PC-3 (cell line): ENCODE data around the gene TSPAN1. TPM values are rescaled to one million over a fixed set of nuclear protein-coding genes. Genes with fewer than 3 reads are reported as not detected.

ENCODE experiments used
- ATAC-seq: fragments of 200-7000 bp; cut with Tn5 transposase; 2 replicates; pipeline ENCODE4 v1.9.1; 2020; ENCODE audit warnings: mild to moderate bottlenecking, moderate library complexity
- BruUV-seq: library from RNA; stranded (reverse); fragments of 400-500 nt; replicated peaks from 2 replicates; lab custom pipeline; 2021; lab: Mats Ljungman, UMichigan
- CTCF ChIA-PET: fragments of 300-600 bp; sonication (Branson Sonifier 250); formaldehyde crosslinking; loops from one replicate; lab custom pipeline; 2022; ENCODE audit warnings: antibody characterized with exemption; lab: Charles Lee
- POLR2A ChIA-PET: fragments of 300-600 bp; sonication (Branson Sonifier 250); formaldehyde crosslinking; loops from one replicate; lab custom pipeline; 2022; ENCODE audit warnings: antibody characterized with exemption; ENCODE audit not compliant: unreplicated experiment; lab: Charles Lee
- DNase-seq: peaks from one replicate; pipeline ENCODE4 v3.0.0-alpha.2; 2015
- H2AFZ ChIP-seq: fragments of 300-600 bp; sonication (generic); 2 replicates; pipeline ENCODE4 v1.6.0; 2016; ENCODE audit warnings: antibody characterized with exemption, low read length
- H3F3A ChIP-seq: fragments of 300-600 bp; sonication (generic); one replicate; pipeline ENCODE4 v1.6.0; 2017; ENCODE audit warnings: antibody characterized with exemption, low read length, control low read depth, mild to moderate bottlenecking; ENCODE audit not compliant: unreplicated experiment
- H3K27ac ChIP-seq: fragments of 300-600 bp; sonication (generic); 2 replicates; pipeline ENCODE4 v1.5.1; 2016; ENCODE audit warnings: mild to moderate bottlenecking, low read length
- H3K27me3 ChIP-seq: fragments of 300-600 bp; sonication (generic); 2 replicates; pipeline ENCODE4 v1.6.1; 2016; ENCODE audit warnings: low read length, mixed read lengths
- H3K36me3 ChIP-seq: fragments of 300-600 bp; sonication (generic); 2 replicates; pipeline ENCODE4 v1.6.1; 2016; ENCODE audit warnings: low read depth, mixed run types, low read length, mixed read lengths
- H3K4me1 ChIP-seq: fragments of 300-600 bp; sonication (generic); 2 replicates; pipeline ENCODE4 v1.5.1; 2016; ENCODE audit warnings: low read length; ENCODE audit not compliant: insufficient read depth
- H3K4me2 ChIP-seq: fragments of 300-600 bp; sonication (generic); 2 replicates; pipeline ENCODE4 v1.6.0; 2016; ENCODE audit warnings: low read length
- H3K4me3 ChIP-seq: fragments of 300-600 bp; sonication (generic); 2 replicates; pipeline ENCODE4 v1.5.1; 2016; ENCODE audit warnings: mild to moderate bottlenecking, low read length, mixed read lengths
- H3K79me2 ChIP-seq: fragments of 300-600 bp; sonication (generic); 2 replicates; pipeline ENCODE4 v1.6.1; 2017; ENCODE audit warnings: low read length, mixed read lengths
- H3K9ac ChIP-seq: fragments of 300-600 bp; sonication (generic); 2 replicates; pipeline ENCODE4 v1.6.0; 2016; ENCODE audit warnings: mild to moderate bottlenecking, low read length
- H3K9me2 ChIP-seq: fragments of 300-600 bp; sonication (generic); replicated peaks from 2 replicates; pipeline ENCODE4 v1.6.1; 2016; ENCODE audit warnings: mixed run types, low read length, mixed read lengths
- H3K9me3 ChIP-seq: fragments of 300-600 bp; sonication (generic); 2 replicates; pipeline ENCODE4 v1.6.1; 2016; ENCODE audit warnings: low read length, mixed read lengths
- H4K20me1 ChIP-seq: fragments of 300-600 bp; sonication (generic); 2 replicates; pipeline ENCODE4 v1.6.1; 2016; ENCODE audit warnings: low read length, mixed read lengths
- EZH2 ChIP-seq: fragments of 300-600 bp; sonication (generic); IDR thresholded peaks from one replicate; pipeline ENCODE4 v1.6.1; 2017; ENCODE audit warnings: antibody characterized with exemption, mild to moderate bottlenecking, low read length; ENCODE audit not compliant: unreplicated experiment
- EZH2phosphoT487 ChIP-seq: fragments of 300-600 bp; sonication (generic); IDR thresholded peaks from 2 replicates; pipeline ENCODE4 v1.6.1; 2018; ENCODE audit warnings: mild to moderate bottlenecking, antibody characterized with exemption, low read length, borderline replicate concordance
- intact Hi-C: fragments of 100-400 bp; cut with micrococcal nuclease; formaldehyde crosslinking; loops from 2 replicates; pipeline ENCODE4 v1.9.0; 2023
- total RNA-seq: library from RNA; depleted of rRNA; stranded (reverse); fragments of >200 nt; gene quantifications from 2 replicates; pipeline ENCODE4 v1.2.3, GENCODE V29; 2014
- TF ChIP-seq, protein P1 (sequence below): fragments of 300-600 bp; sonication (generic); conservative IDR thresholded peaks from 2 replicates; pipeline ENCODE4 v1.5.1; 2017; ENCODE audit warnings: antibody characterized with exemption, low read depth, mild to moderate bottlenecking, low read length

TSPAN1 gene
- total RNA-seq, 1 experiment from 2014 or later: 33.7 TPM

DNA sequence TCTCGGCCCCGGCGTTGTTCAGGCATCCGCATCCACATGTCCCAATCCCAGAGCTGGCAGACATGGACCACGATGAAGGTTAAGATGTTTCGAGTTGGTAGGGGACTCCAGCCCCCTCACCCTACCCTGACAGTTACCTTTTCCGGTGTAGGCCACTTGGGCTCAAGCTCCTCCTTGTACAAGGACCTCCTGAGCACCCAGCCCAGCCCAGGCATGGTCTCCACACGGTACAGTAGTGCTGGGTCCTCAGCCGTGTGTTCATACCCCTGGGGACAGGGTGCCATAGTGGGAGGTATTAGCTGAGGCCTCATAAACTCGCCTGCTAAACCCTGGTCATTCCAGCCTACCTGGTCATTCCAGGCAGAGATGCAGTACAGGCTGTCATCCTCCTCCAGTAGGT is 17.3 kb downstream of the TSPAN1 start:
- no peaks in the 10 kb centered on the region for H3K27me3 ChIP-seq
- ChIA-PET POLR2A (no interaction called here), CTCF (no interaction called here)
- no peaks in the 10 kb centered on the region for H3K9me2 ChIP-seq
- DNase-seq: no peak
- H4K20me1 ChIP-seq: no peaks in the 10 kb centered on the region
- ATAC-seq: no peak
- H3K79me2 ChIP-seq: peaks cover 14% of the 10 kb centered on the region
- no peak overlapping the region for H3K4me2 ChIP-seq
- no peak overlapping the region for H3K4me3 ChIP-seq
- intact Hi-C loops: no loop called here
- no peaks in the 10 kb centered on the region for H3F3A ChIP-seq
- no peak overlapping the region for H3K9ac ChIP-seq
- H3K27ac ChIP-seq: no peak overlapping the region
- TF ChIP-seq, protein P1, sequence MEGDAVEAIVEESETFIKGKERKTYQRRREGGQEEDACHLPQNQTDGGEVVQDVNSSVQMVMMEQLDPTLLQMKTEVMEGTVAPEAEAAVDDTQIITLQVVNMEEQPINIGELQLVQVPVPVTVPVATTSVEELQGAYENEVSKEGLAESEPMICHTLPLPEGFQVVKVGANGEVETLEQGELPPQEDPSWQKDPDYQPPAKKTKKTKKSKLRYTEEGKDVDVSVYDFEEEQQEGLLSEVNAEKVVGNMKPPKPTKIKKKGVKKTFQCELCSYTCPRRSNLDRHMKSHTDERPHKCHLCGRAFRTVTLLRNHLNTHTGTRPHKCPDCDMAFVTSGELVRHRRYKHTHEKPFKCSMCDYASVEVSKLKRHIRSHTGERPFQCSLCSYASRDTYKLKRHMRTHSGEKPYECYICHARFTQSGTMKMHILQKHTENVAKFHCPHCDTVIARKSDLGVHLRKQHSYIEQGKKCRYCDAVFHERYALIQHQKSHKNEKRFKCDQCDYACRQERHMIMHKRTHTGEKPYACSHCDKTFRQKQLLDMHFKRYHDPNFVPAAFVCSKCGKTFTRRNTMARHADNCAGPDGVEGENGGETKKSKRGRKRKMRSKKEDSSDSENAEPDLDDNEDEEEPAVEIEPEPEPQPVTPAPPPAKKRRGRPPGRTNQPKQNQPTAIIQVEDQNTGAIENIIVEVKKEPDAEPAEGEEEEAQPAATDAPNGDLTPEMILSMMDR: no peak
- TF ChIP-seq EZH2phosphoT487 (no peak), EZH2 (no peak)
- no peak overlapping the region for H2AFZ ChIP-seq
- BruUV-seq: no TSS peak
- H3K36me3 ChIP-seq: peaks cover 28% of the 10 kb centered on the region
- H3K4me1 ChIP-seq: peaks cover 14% of the 10 kb centered on the region
- H3K9me3 ChIP-seq: no peaks in the 10 kb centered on the region

DNA sequence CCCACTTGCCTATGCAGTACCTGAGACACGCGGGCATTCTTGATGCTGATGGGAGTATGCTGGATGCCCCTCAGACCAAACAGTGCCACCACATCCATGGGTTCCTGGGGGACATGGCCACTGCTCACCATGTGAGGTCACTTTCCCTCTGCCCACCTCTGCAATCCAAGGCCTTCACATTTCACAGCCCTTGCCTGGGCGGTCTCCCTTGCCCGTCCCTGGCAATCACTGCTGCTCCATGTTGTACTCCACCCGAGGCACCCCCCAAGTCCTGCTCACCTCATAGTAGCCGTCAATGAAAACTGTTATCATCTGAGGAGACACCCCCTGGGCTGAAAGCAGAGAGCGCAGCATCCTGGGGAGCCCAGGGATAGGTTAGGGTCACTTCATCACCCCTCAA is 18.4 kb downstream of the TSPAN1 start:
- Histone ChIP-seq H3K79me2 (peaks cover 23% of the 10 kb centered on the region), H3K27me3 (no peaks in the 10 kb centered on the region), H2AFZ (no peak overlapping the region), H3K4me1 (peaks cover 21% of the 10 kb centered on the region), H3K4me2 (no peak overlapping the region), H3K9me3 (no peaks in the 10 kb centered on the region), H3K4me3 (no peak overlapping the region), H4K20me1 (no peaks in the 10 kb centered on the region), H3F3A (no peaks in the 10 kb centered on the region), H3K27ac (no peak overlapping the region), H3K9ac (no peak overlapping the region), H3K9me2 (no peaks in the 10 kb centered on the region), H3K36me3 (peaks cover 17% of the 10 kb centered on the region)
- TF ChIP-seq EZH2 (no peak), EZH2phosphoT487 (no peak)
- TF ChIP-seq, protein P1: no peak
- no peak for DNase-seq
- BruUV-seq: no TSS peak
- ChIA-PET CTCF (no interaction called here), POLR2A (no interaction called here)
- ATAC-seq: no peak
- intact Hi-C loops: no loop called here

DNA sequence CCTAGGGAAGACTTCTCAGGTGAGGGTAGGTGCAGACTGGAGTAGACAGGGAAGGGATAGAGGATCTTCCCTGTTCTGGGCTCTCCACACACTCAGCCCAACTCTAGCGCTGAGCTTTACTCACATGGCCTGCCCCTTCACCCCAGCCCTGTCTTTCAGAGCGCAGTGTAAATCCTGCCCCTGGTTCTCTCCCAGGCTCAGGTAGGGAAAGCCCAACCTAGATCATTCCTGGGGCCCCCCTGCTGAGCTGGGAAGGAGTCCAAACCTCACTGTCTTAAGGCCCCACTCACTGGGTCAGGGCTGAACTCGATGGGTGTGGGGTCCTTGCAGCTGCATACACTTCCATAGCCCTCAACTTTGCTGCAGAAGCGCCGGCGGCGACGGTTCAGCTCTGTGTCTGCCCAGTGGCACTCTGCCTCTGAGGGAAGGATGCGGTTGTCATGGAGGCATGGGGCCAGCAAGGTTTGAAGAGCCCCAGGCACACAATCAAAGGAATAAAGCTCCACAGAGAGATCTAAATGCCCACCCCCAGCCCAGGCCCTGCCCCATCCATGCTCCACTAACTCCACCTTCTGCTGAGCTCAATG is 19.2 kb downstream of the TSPAN1 start:
- Histone ChIP-seq H3K36me3 (peaks cover 12% of the 10 kb centered on the region), H3K27ac (no peak overlapping the region), H3K9me2 (no peaks in the 10 kb centered on the region), H3K4me1 (peaks cover 13% of the 10 kb centered on the region), H3K9me3 (no peaks in the 10 kb centered on the region), H2AFZ (no peak overlapping the region), H3F3A (no peaks in the 10 kb centered on the region), H3K9ac (no peak overlapping the region), H3K4me2 (no peak overlapping the region), H3K27me3 (no peaks in the 10 kb centered on the region), H3K79me2 (peaks cover 23% of the 10 kb centered on the region), H4K20me1 (no peaks in the 10 kb centered on the region), H3K4me3 (no peak overlapping the region)
- TF ChIP-seq, protein P1: no peak
- TF ChIP-seq EZH2phosphoT487 (no peak), EZH2 (no peak)
- DNase-seq: no peak
- intact Hi-C loops: no loop called here
- POLR2A ChIA-PET: no interaction called here
- no TSS peak for BruUV-seq
- ATAC-seq: no peak
- CTCF ChIA-PET: no interaction called here
